GM19452 (cell line): ENCODE measurements around the gene MAP3K6.
"Not testable (repeated sequence)": the region's sequence is repeated elsewhere in the genome, so short reads cannot be mapped to it uniquely, and the experiment has no call there.

Experiments used
- ATAC-seq: cut with Tn5 transposase; IDR thresholded peaks from one replicate; pipeline ENCODE4 v1.9.1; 2021; ENCODE audit not compliant: unreplicated experiment

MAP3K6 gene, protein sequence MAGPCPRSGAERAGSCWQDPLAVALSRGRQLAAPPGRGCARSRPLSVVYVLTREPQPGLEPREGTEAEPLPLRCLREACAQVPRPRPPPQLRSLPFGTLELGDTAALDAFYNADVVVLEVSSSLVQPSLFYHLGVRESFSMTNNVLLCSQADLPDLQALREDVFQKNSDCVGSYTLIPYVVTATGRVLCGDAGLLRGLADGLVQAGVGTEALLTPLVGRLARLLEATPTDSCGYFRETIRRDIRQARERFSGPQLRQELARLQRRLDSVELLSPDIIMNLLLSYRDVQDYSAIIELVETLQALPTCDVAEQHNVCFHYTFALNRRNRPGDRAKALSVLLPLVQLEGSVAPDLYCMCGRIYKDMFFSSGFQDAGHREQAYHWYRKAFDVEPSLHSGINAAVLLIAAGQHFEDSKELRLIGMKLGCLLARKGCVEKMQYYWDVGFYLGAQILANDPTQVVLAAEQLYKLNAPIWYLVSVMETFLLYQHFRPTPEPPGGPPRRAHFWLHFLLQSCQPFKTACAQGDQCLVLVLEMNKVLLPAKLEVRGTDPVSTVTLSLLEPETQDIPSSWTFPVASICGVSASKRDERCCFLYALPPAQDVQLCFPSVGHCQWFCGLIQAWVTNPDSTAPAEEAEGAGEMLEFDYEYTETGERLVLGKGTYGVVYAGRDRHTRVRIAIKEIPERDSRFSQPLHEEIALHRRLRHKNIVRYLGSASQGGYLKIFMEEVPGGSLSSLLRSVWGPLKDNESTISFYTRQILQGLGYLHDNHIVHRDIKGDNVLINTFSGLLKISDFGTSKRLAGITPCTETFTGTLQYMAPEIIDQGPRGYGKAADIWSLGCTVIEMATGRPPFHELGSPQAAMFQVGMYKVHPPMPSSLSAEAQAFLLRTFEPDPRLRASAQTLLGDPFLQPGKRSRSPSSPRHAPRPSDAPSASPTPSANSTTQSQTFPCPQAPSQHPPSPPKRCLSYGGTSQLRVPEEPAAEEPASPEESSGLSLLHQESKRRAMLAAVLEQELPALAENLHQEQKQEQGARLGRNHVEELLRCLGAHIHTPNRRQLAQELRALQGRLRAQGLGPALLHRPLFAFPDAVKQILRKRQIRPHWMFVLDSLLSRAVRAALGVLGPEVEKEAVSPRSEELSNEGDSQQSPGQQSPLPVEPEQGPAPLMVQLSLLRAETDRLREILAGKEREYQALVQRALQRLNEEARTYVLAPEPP (N-terminal part only)

GRCh38 chr1:27366411-27367159, at the start of gene MAP3K6:
MAP3K6 (minus strand) TSS chr1:27366961; CDS start chr1:27366597, 364 bp downstream.
- ATAC-seq = no peak

DNA sequence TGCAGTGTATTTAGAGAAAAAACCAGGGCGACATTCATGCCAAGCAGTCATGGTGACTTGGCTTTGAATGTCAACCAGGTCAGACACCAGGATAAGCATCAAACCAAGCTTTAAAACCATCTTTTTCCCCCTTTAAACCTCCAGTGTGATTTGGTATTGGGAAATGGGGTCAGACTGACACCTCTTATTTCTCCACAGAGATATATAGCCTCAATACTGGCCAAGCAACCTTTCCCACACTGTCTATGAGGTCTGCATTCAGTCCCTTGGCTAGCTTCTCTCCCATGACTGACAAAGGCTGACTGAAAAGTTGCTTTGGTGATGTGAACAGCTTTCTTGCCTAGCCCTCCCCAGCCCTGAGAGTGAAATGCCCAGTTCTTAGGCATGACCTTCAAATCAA, 47.3 kb upstream of the MAP3K6 start:
- ATAC-seq = no peak

DNA sequence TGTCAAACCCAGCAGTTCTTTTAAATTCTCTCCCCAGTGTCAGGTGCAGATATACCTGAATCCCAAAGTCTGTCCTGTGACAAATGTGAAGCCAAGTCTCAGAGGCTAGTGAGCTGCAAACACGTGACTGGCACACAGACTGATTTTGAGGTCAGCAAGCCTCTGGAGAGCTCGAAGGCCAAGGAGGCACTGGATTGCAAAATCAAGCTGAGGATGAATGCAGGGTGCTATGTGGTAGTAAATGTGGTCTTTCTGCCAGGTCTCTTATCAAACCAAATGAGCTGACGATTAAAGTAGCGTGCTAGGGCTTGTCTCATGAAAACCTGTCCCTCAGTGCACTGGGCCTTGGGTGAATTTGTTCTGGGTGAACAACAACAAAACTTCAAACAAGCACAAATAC, 46.2 kb upstream of the MAP3K6 start:
- no peak for ATAC-seq

GRCh38 chr1:27412502-27412901, 45.7 kb upstream of the MAP3K6 start:
- no peak for ATAC-seq

DNA sequence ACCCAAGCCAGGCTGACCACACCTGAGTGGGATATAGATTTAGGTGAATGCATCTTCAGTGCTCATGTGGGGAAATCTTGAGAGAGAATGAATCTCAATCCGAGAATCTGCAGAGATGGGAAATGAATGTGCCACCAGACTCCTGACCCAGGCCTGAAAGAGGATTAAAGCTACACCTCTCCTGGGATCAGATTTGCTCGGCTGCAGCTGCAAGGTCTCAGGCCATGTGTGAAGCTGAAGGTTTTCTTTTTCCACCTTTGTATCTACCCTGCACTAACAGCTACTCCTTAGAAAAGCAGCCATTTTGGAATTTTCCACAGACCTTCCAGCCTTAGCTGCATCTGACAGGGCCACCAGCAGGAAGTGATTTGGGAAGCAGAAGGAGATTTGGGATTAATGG, 43.9 kb upstream of the MAP3K6 start:
- ATAC-seq = no peak

DNA sequence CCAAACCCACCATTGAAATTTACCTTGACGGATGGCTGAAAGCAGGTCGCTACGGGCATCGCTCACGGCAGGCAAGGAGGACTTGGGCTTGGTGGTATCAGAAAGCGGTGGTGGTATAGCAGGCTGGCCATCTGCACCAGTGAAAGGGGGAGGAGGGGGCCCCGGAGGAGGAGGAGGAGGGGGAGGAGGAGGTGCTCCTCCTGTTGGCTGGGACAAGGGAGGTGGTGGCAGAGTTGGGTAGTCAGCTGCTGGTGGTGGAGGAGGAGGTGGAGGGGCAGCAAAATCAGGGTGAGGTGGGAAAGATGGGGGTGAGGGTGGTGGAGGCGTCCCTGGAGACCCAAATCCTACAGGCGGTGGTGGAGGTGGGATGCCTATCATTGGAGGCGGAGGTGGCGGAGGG, 42.9 kb upstream of the MAP3K6 start:
- ATAC-seq = no peak

DNA sequence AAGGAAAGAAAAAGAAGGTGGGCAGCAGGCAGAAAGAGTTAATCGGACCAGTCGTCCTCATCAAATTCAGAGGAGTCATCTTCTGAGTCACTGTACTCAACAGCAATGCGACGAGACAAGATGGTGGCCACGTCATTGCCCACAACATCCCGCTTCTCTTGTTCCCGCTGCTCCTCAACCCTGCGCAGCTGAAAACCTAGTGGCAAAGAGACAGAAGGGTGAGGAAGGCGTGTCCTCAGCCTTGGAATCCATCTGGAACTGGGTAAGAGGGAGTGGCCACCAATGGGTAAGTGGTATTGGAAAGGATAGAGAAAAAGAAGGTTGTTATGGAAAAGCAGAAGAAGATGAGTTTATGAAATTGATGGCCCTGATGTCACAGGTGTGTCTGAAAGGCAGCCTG, 41.4 kb upstream of the MAP3K6 start:
- no peak for ATAC-seq

- ATAC-seq = not testable (repeated sequence)
Observed at GRCh38 chr1:27406791-27407190, 40.0 kb upstream of the MAP3K6 start.

DNA sequence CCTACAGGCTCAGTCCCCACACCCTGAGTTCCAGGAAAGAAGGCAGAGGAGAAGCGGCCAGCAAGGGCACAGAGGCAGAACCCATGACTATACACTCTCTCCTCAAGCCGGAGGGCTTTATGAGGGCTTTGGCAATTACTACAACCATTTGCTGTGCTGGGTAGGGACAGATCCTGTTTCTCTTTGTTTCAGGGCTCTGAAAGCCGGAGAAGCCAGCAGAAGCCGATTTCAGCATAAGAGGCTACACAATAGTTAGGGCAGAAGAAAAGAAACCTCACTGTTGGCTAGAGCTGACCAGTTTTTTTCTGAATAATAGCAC, 39.6 kb upstream of the MAP3K6 start:
- no peak for ATAC-seq

- ATAC-seq = not testable (repeated sequence)
Observed at GRCh38 chr1:27405598-27406361, 39.0 kb upstream of the MAP3K6 start.

DNA sequence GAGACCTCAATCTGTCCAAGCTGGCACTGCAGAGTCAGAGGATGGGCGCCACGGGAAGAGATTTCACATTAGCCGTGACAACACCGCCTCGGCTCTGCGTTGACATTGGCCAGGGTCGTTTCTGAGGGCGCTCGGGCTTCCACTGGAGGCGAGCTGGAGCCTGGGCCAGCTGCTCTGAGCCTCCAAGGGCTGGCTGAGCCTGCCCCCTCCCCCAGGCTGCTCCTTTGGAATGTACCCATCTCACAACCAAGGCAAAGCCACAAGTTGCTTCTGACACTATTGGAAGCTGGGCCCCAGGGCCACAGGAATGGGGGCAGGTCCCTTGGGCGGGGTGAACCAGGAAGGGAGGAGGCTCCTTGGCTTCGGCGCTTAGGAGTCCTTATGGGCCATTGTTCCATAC, 38.3 kb upstream of the MAP3K6 start:
- no peak for ATAC-seq

- no peak for ATAC-seq
Observed at GRCh38 chr1:27403931-27404330, 37.2 kb upstream of the MAP3K6 start.

- ATAC-seq = no peak
Observed at GRCh38 chr1:27403065-27403726, 36.4 kb upstream of the MAP3K6 start.

DNA sequence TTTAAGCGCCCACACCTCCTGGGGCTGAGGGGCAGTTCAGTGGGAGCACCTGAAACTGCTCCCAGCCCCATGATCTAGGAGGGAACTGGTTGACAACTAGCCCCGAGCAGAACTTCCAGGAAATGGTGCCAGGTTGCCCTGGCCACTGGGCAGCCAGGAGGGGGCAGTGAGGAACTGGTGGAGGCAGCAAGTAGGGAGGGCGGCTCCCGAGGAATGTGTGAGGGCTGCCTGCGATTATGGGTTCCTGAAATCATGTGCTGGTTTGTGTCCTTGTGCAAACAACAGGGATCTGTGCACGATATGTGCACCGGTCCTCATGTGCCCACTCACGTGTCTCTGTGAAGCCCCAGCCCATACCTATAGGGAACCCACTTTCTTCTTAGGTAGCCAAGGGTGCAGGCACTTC, 35.6 kb upstream of the MAP3K6 start:
- no peak for ATAC-seq

DNA sequence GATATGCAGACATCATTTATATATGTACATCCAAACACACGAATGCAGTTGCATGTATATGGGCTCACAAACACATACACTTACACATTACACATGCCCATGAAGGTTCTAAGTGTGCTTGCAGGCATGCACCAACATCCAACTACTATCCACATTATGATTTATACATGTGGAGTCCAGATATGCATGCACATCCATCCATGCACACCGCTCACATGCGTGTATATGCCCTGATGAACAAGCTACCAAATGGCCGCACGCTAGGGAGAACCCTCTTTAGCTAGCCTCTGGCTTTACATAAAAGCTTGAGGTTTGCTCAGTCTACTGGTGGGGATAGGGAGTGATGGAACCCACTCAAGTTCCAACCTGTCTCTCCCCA, 34.2 kb upstream of the MAP3K6 start:
- no peak for ATAC-seq

GRCh38 chr1:27400082-27400962, 33.6 kb upstream of the MAP3K6 start:
- no peak for ATAC-seq

GRCh38 chr1:27399251-27400025, 32.7 kb upstream of the MAP3K6 start:
- ATAC-seq = no peak
